Esophagus muscularis mucosa (tissue), 4 donors: ENCODE data around the gene NRARP. TPM values are rescaled to one million over a fixed set of nuclear protein-coding genes. Genes with fewer than 3 reads are reported as not detected.
"Not testable (repeated sequence)": the region's sequence is repeated elsewhere in the genome, so short reads cannot be mapped to it uniquely, and the experiment has no call there.

Experiments
- DNase-seq: peaks from one replicate; pipeline ENCODE4 v3.0.0-alpha.2; 2017; ENCODE audit errors: extremely low spot score
- H3K27ac ChIP-seq, 4 donors: fragments of 200-600 bp; sonication (generic); replicated peaks in 1 of 4; 1 replicate in 3 of 4; 2 replicates in 1 of 4; pipeline ENCODE4 v1.5.1; 2016 to 2019; ENCODE audit warnings: mild to moderate bottlenecking in 1 of 4
- H3K27me3 ChIP-seq, 4 donors: fragments of 200-600 bp; sonication (generic); one replicate each; pipeline versions ENCODE4 v1.5.1 to v1.6.0; 2016 to 2019
- H3K36me3 ChIP-seq, 4 donors: fragments of 200-600 bp; sonication (generic); one replicate each; pipeline ENCODE4 v1.5.1; 2016 to 2019
- H3K4me1 ChIP-seq, 4 donors: fragments of 200-600 bp; sonication (generic); one replicate each; pipeline ENCODE4 v1.5.1; 2016 to 2019
- H3K4me3 ChIP-seq, 4 donors: fragments of 200-600 bp; sonication (generic); 1 replicate in 2 of 4; 2 replicates in 2 of 4; pipeline ENCODE4 v1.5.1; 2016 to 2019; ENCODE audit warnings: mild to moderate bottlenecking in 4 of 4, moderate library complexity in 1 of 4
- H3K9me3 ChIP-seq, 4 donors: fragments of 200-600 bp; sonication (generic); 1 replicate in 3 of 4; 2 replicates in 1 of 4; pipeline ENCODE4 v1.5.1; 2016 to 2019
- EP300 ChIP-seq: sonication (generic); formaldehyde crosslinking; IDR thresholded peaks from one replicate; pipeline ENCODE4 v1.6.1; 2017; ENCODE audit warnings: antibody characterized with exemption
- POLR2A ChIP-seq: fragments of 450-650 bp; IDR thresholded peaks from one replicate; pipeline ENCODE4 v1.6.1; 2017; ENCODE audit warnings: antibody characterized with exemption, moderate library complexity, mild to moderate bottlenecking, low read depth
- POLR2AphosphoS5 ChIP-seq, 2 donors: sonication (generic); formaldehyde crosslinking; IDR thresholded peaks; one replicate each; pipeline ENCODE4 v1.6.1; 2017; ENCODE audit warnings: antibody characterized with exemption in 2 of 2
- WGBS: methylation state at CpG from one replicate; pipeline ENCODE4 v1.1.5; 2018; 5-methylcytosine and 5-hydroxymethylcytosine counted together
- intact Hi-C: fragments of 100-400 bp; cut with DNase I; formaldehyde crosslinking; loops from one replicate; pipeline ENCODE4 v1.15.1; 2023
- total RNA-seq, 4 donors: library from RNA; depleted of rRNA; stranded (reverse); fragments of >200 nt; gene quantifications; one replicate each; pipeline versions ENCODE4 v1.1.0 to v1.2.1, GENCODE V29; 2016
- TF ChIP-seq, protein P1 (sequence below), 3 experiments: fragments of 200-600 bp in 2 of 3; fragments of 450-650 bp in 1 of 3; sonication (generic) in 2 of 3; IDR thresholded peaks; one replicate each; pipeline ENCODE4 v1.5.1; 2017 to 2019; ENCODE audit warnings: antibody characterized with exemption in 3 of 3, mild to moderate bottlenecking in 2 of 3, moderate library complexity in 1 of 3

Gene NRARP
- total RNA-seq, 4 donors from 2014 or later, result 2.9 to 10.3 (median 7.2) TPM

DNA sequence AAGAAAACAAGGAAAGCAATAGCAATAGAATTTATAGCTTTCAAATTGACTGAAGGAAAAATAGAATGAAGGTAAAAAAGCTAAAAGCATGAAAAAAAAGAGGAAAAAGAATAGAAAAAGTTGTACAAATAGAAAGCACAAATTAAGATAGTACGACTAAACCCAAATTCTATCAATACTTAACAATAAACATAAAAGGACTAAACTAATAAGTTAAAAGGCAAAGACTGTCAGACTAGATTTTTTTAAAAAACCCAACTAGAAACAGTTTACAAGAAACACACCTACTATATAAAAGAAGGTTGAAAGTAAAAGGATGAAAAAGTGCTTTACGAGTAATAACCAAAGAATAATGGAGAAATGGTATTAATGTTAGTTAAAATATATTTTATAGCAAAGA is 34.7 kb upstream of the NRARP start:
- Histone ChIP-seq H3K4me1 (no peaks in the 10 kb centered on the region), H3K27ac (no peak overlapping the region), H3K36me3 (peaks cover 0 to 12% (median 0%) of the 10 kb centered on the region in 4 donors), H3K9me3 (peaks cover 0 to 15% (median 10%) of the 10 kb centered on the region in 4 donors), H3K4me3 (no peak overlapping the region), H3K27me3 (no peaks in the 10 kb centered on the region)
- no peak for DNase-seq
- TF ChIP-seq POLR2AphosphoS5 (IDR thresholded peaks at IDR 0.05) (no peak), EP300 (no peak), POLR2A (no peak)
- TF ChIP-seq, protein P1, sequence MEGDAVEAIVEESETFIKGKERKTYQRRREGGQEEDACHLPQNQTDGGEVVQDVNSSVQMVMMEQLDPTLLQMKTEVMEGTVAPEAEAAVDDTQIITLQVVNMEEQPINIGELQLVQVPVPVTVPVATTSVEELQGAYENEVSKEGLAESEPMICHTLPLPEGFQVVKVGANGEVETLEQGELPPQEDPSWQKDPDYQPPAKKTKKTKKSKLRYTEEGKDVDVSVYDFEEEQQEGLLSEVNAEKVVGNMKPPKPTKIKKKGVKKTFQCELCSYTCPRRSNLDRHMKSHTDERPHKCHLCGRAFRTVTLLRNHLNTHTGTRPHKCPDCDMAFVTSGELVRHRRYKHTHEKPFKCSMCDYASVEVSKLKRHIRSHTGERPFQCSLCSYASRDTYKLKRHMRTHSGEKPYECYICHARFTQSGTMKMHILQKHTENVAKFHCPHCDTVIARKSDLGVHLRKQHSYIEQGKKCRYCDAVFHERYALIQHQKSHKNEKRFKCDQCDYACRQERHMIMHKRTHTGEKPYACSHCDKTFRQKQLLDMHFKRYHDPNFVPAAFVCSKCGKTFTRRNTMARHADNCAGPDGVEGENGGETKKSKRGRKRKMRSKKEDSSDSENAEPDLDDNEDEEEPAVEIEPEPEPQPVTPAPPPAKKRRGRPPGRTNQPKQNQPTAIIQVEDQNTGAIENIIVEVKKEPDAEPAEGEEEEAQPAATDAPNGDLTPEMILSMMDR (IDR thresholded peaks at IDR 0.05), result no peak
- WGBS, result 92% methylated on average over 2 of the region's 2 CpGs
- intact Hi-C loops, result no loop called here

DNA sequence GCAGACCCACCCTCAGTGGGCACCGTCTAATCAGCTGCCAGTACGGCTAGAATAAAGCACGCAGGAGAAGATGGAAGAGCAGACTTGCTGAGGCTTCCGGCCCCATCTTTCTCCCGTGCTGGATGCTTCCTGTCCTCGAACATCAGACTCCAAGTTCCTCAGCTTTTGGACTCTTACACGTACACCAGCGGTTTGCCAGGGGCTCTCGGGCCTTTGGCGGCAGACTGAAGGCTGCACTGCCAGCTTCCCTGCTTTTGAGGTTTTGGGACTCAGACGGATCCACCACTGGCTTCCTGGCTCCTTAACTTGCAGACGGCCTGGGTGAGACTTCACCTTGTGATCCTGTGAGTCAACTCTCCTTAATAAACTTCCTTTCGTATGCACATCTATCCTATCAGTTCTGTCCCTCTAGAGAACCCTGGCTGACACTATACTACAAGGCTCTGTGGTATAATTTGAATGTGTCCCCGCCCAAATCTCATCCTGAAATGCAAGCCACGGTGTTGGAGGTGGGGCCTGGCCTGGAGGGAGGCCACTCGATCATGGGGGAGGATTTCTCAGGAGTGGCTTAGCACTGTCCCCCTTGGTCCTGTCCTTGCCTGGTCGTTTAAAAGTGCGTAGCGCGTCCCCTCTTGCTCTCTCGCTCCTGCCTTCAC is 31.1 kb upstream of the NRARP start:
- no peaks in the 10 kb centered on the region for H3K27me3 ChIP-seq
- H3K9me3 ChIP-seq, result peaks cover 0 to 15% (median 10%) of the 10 kb centered on the region in 4 donors
- 83% methylated on average over 21 of the region's 21 CpGs for WGBS
- no peaks in the 10 kb centered on the region for H3K4me1 ChIP-seq
- H3K4me3 ChIP-seq, result no peak overlapping the region
- peaks cover 0 to 12% (median 0%) of the 10 kb centered on the region in 4 donors for H3K36me3 ChIP-seq
- TF ChIP-seq EP300 (no peak), POLR2A (no peak), POLR2AphosphoS5 (IDR thresholded peaks at IDR 0.05) (no peak)
- TF ChIP-seq, protein P1 (IDR thresholded peaks at IDR 0.05), result no peak
- DNase-seq, result no peak
- intact Hi-C loops, result no loop called here
- no peak overlapping the region for H3K27ac ChIP-seq

DNA sequence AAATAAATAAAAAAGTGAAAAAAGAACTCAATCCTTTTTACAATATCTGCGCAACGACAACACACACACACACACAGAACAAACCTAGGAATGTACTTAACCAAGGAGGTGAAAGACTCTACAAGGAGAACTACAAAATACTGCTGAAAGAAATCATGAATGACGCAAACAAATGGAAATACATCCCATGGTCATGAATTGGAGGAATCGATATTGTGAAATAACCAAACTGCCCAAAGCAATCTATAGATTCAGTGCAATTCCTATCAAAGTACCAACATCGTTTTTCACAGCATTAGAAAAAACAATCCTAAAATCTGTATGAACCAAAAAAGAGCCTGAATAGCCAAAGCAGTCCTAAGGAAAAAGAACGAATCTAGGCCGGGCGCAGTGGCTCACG is 29.9 kb upstream of the NRARP start:
- H3K27me3 ChIP-seq, result no peaks in the 10 kb centered on the region
- intact Hi-C loops, result no loop called here
- H3K9me3 ChIP-seq, result peaks cover 0 to 6% (median 5%) of the 10 kb centered on the region in 4 donors
- peaks cover 0 to 8% (median 0%) of the 10 kb centered on the region in 4 donors for H3K36me3 ChIP-seq
- WGBS, result 92% methylated on average over 9 of the region's 9 CpGs
- no peaks in the 10 kb centered on the region for H3K4me1 ChIP-seq
- TF ChIP-seq POLR2A (no peak), POLR2AphosphoS5 (IDR thresholded peaks at IDR 0.05) (no peak)
- TF ChIP-seq, protein P1 (IDR thresholded peaks at IDR 0.05), result no peak
- H3K4me3 ChIP-seq, result no peak overlapping the region
- DNase-seq, result no peak
- no peak overlapping the region for H3K27ac ChIP-seq

DNA sequence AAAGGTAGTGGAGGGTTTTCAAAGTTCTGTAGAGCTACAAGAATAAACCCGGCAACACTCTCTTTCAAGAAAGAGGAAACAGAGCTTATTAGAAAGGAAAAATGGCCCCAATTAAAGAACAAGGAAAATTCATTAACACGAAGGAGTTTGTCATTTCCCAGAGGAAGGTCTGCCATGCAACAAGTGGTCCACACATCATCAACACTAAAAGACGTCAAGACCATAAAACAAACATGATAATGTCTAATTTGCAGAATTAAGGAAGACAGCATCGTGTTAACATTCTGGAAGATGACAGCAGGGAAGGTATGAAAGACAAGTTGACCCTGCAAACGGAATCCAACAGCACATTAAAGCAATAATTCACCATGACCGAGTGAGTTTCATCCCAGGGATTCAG is 28.6 kb upstream of the NRARP start:
- Histone ChIP-seq H3K27me3 (no peaks in the 10 kb centered on the region), H3K27ac (no peak overlapping the region), H3K36me3 (peaks cover 0 to 5% (median 0%) of the 10 kb centered on the region in 4 donors), H3K4me1 (no peaks in the 10 kb centered on the region), H3K9me3 (no peaks in the 10 kb centered on the region), H3K4me3 (no peak overlapping the region)
- no peak for TF ChIP-seq POLR2AphosphoS5 (IDR thresholded peaks at IDR 0.05)
- TF ChIP-seq EP300, result no peak
- TF ChIP-seq, protein P1 (IDR thresholded peaks at IDR 0.05), result no peak
- TF ChIP-seq POLR2A, result no peak
- 82% methylated on average over 6 of the region's 6 CpGs for WGBS
- DNase-seq, result no peak
- intact Hi-C loops, result no loop called here

DNA sequence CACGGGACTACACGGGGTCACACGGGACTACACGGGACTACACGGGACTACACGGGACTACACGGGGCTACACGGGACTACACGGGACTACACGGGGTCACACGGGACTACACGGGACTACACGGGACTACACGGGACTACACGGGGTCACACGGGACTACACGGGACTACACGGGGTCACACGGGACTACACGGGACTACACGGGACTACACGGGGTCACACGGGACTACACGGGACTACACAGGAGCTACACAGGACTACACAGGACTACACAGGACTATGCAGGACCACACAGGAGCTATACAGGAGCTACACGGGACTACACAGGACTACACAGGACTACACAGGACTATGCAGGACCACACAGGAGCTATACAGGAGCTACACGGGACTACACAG is 27.5 kb upstream of the NRARP start:
- H3K36me3 ChIP-seq, H3K9me3 ChIP-seq, DNase-seq, H3K27me3 ChIP-seq, H3K4me1 ChIP-seq, H3K27ac ChIP-seq, H3K4me3 ChIP-seq, intact Hi-C loops: not testable (repeated sequence)
- 80% methylated on average over 1 of the region's 26 CpGs for WGBS

DNA sequence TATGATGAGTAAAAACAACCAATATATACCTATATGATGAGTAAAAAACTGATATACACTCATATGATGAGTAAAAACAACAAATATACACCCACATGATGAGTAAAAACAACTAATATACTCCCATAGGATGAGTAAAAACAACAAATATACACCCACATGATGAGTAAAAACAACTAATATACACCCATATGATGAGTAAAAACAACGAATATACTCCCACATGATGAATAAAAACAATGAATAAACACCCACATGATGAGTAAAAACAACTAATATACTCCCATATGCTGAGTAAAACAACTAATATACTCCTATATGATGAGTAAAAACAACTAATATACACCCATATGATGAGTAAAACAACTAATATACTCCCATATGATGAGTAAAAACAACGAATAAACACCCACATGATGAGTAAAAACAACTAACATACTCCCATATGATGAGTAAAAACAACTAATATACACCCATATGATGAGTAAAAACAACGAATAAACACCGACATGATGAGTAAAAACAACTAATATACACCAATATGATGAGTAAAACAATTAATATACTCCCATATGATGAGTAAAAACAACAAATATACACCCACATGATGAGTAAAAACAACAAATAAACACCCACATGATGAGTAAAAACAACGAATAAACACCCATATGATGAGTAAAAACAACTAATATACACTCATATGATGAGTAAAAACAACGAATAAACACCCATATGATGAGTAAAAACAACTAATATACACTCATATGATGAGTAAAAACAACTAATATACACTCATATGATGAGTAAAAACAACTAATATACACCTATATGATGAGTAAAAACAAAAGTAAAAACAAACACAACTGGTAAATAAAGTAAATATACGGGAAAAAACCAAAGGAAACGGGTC is 25.8 kb upstream of the NRARP start:
- H3K9me3 ChIP-seq, H3K4me1 ChIP-seq, H3K36me3 ChIP-seq, H3K27me3 ChIP-seq, intact Hi-C loops, DNase-seq, H3K27ac ChIP-seq, H3K4me3 ChIP-seq: not testable (repeated sequence)
- 73% methylated on average over 8 of the region's 8 CpGs for WGBS
